RPMI7951 (cell line): ENCODE results near the gene MYO7A. TPM values are rescaled to one million over a fixed set of nuclear protein-coding genes. Genes with fewer than 3 reads are reported as not detected.
A peak's percentile ranks its signal among the peaks of the same experiment; 100 is the strongest.

ENCODE experiments used
- DNase-seq: peaks from one replicate; pipeline ENCODE4 v3.0.0-alpha.2; 2012; ENCODE audit warnings: low read depth
- total RNA-seq: library from RNA; depleted of rRNA; stranded (reverse); fragments of >200 nt; shearing (Covaris generic); gene quantifications from 2 replicates; pipeline ENCODE4 v1.2.3, GENCODE V29; 2014; rRNA removed

The MYO7A gene
- total RNA-seq: 0.29 and 0.36 TPM in 2 replicates

DNA sequence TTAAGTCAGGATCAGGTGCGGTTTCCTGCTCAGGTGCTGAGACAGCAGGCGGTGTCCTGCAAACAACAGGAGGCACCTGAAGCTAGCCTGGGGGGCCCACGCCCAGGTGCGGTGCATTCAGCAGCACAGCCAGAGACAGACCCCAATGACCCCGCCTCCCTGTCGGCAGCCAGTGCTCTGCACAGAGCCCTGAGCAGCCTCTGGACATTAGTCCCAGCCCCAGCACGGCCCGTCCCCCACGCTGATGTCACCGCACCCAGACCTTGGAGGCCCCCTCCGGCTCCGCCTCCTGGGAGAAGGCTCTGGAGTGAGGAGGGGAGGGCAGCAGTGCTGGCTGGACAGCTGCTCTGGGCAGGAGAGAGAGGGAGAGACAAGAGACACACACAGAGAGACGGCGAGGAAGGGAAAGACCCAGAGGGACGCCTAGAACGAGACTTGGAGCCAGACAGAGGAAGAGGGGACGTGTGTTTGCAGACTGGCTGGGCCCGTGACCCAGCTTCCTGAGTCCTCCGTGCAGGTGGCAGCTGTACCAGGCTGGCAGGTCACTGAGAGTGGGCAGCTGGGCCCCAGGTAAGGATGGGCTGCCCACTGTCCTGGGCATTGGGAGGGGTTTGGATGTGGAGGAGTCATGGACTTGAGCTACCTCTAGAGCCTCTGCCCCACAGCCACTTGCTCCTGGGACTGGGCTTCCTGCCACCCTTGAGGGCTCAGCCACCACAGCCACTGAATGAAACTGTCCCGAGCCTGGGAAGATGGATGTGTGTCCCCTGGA lies at the start of gene MYO7A:
Gene MYO7A, plus strand, starts transcription at position 327 of the 772 bp plus-strand sequence. CDS start 2,389 bp downstream, outside the sequence.
- peak; percentile 43 for DNase-seq

DNA sequence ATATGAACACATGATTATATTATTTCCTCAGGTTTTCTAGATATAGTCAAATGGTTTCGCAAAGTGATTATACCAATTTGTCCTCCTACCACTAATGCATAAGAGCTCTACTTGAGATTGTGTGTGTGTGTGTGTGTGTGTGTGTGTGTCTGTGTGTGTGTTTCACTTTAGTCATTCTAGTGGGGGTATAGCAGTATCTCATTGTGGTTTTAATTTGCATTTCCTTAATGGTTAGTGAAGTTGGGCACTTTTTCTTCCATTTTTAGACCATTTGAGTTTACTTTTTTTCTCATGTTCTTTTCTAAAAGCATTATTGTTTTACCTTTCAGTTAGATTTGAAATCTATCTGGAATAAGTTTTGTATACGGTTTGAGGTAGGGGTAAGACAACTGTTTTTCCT lies 48.4 kb upstream of the MYO7A start:
- no peak for DNase-seq

DNA sequence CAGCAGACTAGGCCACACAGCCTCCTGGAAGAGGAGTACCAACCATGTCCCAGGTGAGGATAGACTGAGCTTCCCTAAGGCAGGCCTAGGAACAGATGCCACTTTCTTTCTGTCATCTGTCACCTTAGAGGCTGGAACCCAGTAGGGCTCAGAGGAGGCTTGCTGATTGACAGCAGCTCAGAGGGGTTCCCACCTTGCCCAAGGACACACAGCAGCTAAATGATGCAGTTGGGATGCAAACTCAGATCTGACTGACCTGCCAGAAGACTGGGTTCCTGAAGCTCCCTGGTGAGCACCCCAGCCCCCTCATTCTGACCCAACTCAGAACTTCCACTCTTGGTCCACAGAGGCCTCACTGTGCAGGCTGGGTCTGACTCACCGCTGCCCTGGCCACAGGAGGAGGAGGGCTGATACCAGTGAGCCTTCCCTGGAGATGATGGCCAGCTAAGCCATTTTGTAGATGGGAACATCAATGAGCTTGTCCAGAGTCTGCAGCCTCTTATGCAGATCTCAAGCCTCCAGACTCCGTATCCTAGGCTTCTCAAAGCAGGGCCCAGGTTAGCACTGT lies 47.3 kb upstream of the MYO7A start:
- peak; percentile 22 for DNase-seq

DNA sequence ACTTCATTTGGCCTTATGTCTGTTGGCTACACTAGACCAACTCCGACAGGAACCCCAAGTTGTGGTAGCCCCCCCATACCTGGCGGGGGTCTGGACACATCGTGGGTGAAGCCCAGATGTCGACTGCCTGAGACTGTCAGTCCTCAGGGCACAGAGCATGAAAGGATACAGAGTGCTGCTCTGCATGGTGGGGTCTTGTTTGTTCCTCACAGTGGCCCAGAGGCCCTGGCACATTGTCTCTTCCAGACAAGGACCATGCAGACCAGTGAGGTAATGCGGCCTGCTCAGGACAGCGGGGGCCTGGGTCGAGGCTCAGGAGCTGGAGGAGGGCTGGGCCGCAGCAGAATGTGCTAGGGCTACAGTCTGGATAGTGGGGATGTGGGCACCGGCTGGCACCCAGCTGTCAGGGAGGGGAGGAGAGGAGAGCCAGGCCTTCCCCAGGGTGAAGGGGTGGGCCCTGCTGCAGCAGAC lies 46.6 kb upstream of the MYO7A start:
- DNase-seq: no peak

DNA sequence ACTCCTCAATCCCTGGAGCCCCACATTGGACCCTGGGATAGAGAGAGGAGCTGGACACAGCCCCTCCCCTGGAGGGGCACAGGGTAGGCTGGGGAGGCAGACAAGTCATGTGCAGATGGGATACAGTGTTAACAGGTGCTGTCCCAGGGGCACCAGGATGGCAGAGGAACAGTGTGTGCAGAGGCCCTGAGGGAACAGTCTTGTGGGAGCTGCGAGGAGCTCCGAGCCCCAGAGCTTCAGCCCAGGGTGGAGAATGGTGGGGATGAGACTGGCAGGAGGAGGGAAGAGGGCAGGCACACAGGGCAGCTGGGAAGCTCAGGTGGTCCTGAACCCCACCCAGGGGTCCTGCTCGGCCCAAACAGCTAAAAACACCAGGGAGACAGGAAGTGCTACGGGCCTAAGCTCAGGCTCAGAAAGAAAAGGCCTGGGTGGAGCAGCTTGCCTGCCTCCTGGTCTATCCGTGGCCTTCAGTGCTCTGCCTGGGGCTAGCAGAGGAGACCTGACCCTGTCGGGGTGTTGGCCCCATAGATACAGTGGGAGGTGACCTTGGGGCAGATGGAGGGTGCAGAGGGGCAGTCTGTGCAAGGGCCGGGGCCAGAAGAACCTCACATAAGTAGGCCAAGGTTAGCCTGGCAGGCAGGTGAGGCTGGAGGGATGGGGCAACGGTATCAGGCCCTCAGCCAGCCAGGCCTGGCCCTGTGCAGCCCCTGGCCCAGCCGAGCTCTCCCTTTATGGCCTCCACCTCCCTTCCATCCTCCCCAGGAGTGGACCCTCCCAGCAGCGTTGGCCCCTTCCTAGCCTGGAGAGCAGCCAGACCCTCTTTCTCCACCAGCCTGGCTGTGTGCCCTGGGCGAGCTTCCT lies 45.8 kb upstream of the MYO7A start:
- no peak for DNase-seq

GRCh38 chr11:77082838-77083565 lies 45.0 kb upstream of the MYO7A start:
- DNase-seq: no peak

DNA sequence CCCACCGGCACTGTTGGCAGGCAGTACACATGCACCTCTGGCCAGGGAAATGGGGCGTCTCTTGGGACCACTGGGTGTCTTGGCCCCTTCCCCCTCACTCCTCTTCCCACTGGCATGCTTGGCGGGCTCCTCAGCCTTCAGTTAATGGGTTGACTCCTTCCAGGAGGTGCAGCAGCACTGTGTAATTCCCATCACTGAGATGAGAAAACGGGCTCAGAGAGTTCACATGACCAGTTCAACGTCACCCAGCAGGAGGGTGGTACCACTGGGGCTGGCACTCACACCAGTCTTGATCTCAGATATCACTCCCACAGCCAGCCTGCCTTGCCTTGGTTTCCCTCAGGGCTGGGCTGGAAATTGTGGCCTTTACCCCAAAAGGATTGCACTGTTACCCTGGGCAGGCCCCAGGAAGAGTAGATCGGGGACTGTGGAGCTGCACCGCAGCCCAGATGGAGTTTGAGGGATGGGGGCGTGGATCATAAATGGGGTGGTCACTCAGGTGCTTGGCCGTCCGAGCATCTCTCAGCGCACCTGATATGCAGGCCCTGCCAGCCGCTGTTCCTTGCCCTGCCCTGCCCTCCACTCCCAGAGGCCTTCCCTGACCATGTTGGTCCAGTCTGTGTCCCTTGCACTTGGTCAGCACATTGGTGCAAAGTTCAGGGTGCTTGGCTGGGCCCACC lies 44.3 kb upstream of the MYO7A start:
- no peak for DNase-seq

GRCh38 chr11:77084581-77085191 lies 43.4 kb upstream of the MYO7A start:
- no peak for DNase-seq

GRCh38 chr11:77085652-77086051 lies 42.4 kb upstream of the MYO7A start:
- no peak for DNase-seq

- DNase-seq: no peak
Observed at GRCh38 chr11:77086521-77087472, 41.2 kb upstream of the MYO7A start.

DNA sequence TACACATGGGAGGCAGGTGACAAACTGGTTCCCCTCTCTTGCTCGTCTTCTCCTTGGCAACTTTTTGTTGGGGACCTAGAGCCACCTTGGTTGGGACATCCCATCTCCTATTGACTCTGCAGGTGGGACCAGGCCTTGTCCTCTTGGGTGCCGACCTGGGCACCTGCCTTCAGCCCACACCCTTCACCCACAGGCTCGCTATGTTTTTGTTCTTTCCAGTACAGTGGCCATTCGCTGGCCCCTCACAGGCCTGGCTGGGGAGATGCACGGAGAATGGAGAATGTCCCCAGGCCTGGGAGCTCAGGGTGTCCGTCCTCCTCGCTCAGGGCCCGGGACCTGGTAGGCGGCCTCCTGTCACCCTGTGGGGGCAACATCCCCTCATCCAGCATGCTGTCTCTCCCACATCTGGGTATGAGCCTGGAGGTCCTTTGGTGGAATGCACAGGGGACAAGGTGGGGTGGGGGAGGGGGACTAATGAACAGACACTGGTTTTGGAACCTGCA lies 40.3 kb upstream of the MYO7A start:
- no peak for DNase-seq

DNA sequence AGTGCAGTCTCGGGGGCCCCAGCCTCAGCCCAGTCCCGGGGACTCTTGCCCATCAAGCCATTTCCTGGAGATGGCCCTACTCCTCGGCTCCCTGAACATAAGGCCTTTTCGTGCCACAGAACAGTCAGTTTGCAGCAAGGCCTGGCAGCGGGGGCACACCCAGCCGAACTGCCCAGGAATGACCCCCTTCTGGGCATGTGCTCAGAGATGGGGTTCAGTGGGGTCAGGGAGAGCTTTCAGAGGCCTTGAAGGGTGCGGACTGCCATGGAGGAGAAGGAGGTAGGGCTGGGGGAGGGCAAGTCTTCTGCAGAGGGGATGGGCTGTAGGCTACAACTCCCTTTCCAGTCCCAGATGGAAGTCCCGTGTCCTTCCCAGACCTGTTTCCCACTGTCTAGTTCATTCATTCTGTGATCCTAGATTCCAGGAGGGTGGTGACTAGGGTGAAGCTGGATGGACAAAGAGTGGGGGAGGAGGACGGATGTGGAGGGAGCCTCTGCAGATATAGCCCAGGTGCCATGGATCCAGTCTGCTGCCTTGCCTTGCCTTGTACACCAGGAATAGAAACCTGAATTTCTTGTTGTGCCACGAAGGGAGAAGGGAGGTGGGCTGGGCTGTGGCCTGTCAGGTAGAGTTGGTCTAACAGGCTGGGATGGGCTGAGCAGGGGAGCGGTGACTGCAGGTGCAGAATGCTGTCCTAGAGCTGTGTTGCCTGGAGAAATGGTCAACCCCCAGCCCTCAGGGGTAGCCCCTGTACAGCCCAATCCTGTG lies 39.6 kb upstream of the MYO7A start:
- no peak for DNase-seq

- DNase-seq: no peak
Observed at GRCh38 chr11:77089004-77089545, 39.0 kb upstream of the MYO7A start.

GRCh38 chr11:77090046-77090372 lies 38.0 kb upstream of the MYO7A start:
- no peak for DNase-seq

DNA sequence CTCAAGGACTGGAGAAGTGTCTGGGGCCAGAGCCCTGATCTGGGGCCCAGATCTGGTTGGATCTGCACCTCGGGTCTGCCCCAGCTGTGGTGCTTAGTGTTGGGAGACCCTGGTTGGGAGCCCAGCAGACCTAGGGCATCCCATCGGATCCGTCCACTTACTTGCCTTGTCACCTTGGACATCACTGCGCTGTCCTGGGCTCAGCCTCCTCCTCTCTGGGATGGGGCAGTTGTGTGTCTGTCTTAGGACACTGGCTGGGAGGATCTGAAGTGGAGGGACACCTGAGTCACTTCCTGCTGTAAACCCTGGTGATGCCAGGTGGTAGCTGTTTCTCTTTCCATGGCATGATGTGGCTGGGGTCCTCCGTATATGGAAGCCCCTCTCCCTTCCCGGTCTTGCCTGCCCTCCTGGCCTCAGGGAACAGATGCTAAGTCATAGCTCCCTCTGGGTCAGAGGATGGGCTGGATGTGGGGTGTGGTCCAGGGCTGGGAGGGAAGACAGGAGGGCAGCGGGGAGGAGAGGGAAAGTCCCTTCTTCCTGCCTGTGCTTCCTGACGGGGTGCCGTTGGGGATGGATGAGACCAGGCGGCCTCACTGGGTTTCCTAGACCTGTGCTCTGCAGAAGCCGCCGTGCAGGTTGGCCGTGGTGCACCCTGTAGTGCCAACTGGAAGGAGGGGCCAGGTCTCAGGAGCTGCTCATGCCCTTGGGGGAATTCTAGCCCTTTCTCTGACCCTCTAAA lies 37.5 kb upstream of the MYO7A start:
- DNase-seq: no peak

- peak; percentile 61 for DNase-seq
Observed at GRCh38 chr11:77091146-77091940, 36.7 kb upstream of the MYO7A start.

DNA sequence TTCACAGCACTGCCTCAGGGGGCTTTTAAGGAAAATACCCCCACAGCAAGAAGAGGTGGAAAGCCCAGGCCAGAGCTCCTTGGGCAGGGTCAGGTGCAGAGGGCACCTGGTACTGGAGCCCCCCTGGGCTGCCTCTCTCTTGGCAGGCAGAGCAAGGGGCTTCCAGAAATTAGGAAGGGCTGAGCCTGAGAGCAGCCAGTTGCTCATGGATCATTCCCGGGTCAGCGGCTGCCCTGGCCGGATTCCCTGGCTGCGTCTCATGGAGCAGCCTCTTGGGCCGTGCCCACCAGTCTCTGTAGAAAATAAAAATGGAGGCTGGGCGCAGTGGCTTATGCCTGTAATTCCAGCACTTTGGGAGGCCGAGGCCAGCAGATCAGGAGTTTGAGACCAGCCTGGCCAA lies 35.7 kb upstream of the MYO7A start:
- no peak for DNase-seq
